ENCODE measurements around the gene DLL4.

Gene DLL4

DNA sequence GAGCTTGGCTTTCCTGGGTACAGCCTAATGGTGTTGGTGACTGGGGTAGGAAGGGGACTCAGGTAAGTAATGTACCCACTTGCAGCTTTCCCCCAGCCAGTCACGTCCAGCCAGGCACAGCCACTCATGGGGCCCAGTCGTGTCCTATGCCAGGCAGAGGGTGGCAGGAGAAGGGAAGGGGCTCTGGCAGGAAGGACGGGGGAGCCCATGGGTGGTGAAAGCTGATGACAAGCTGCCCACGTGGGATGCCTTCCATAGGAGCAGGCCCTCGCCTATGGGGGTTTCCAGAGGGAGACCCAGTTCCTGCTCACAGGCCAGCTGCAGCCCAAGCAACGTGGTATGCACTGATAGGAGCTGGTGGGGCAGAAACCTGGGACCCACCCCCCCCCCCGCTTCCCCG, 34.9 kb downstream of the DLL4 start:
- TF ChIP-seq, protein P1, sequence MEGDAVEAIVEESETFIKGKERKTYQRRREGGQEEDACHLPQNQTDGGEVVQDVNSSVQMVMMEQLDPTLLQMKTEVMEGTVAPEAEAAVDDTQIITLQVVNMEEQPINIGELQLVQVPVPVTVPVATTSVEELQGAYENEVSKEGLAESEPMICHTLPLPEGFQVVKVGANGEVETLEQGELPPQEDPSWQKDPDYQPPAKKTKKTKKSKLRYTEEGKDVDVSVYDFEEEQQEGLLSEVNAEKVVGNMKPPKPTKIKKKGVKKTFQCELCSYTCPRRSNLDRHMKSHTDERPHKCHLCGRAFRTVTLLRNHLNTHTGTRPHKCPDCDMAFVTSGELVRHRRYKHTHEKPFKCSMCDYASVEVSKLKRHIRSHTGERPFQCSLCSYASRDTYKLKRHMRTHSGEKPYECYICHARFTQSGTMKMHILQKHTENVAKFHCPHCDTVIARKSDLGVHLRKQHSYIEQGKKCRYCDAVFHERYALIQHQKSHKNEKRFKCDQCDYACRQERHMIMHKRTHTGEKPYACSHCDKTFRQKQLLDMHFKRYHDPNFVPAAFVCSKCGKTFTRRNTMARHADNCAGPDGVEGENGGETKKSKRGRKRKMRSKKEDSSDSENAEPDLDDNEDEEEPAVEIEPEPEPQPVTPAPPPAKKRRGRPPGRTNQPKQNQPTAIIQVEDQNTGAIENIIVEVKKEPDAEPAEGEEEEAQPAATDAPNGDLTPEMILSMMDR (conservative IDR thresholded peaks at IDR 0.05; ENCODE audit: control insufficient read depth, insufficient read depth, low read depth, low read length) = no peak
- DNase-seq (ENCODE audit: low read depth) = no peak
- H3K4me3 ChIP-seq (ENCODE audit: control insufficient read depth, low read depth, low read length) = no peak overlapping the region

DNA sequence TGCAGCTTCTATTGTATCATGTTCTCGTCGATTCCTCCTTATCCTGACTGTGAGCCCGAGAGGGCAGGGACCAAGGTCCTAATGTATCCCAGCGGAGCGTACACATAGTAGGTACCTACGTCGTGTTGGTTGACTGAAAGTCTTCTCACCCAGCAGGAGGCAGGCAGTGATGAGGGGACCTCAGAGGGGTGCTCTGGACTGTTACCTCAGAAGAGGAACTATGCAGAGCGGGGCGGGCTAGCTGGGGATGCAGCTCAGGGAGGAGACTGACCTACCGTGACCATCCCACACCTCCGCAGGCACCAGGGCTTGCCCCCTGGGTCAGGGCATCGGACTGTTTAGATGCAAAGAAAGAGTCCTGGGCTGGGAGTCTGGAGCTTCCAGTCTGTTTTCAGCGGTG, 35.5 kb downstream of the DLL4 start:
- H3K4me3 ChIP-seq (ENCODE audit: control insufficient read depth, low read depth, low read length) = no peak overlapping the region
- TF ChIP-seq, protein P1 (conservative IDR thresholded peaks at IDR 0.05; ENCODE audit: control insufficient read depth, insufficient read depth, low read depth, low read length) = no peak
- no peak for DNase-seq (ENCODE audit: low read depth)

DNA sequence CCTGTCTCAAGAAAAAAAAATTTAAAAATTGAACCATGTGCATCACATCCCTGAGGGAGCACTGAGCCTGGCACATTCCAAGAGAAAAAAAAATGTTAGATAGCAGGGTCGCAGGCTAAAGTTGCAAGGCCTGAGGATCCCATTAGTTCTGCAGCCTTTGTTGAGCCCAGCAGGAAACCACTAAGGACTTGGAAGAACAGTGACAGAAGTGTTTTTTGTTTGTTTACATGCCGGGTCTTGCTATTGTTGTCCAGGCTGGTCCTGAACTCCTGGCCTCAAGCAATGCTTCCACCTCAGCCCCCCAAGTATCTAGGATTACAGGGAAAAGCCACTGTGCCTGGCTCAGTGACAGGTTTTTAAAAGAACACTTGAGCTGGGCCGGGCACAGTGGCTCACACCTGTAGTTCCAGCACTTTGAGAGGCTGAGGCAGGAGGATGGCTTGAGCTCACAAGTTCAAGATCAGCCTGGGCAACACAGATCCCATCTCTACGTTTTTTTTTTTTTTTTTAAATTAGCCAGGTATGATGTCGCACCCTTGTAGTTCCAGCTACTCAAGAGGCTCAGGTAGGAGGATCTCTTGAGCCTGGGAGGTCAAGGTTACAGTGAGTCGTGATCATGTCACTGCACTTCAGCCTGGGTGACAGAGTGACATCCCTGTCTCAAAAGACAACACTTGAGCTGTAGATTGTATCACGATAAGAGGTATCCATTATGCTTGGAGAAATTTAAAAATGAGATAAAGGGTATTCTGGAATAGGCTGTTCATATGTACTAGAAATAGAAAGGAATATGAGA, 39.3 kb downstream of the DLL4 start:
- no peak overlapping the region for H3K4me3 ChIP-seq (ENCODE audit: control insufficient read depth, low read depth, low read length)
- TF ChIP-seq, protein P1 (conservative IDR thresholded peaks at IDR 0.05; ENCODE audit: control insufficient read depth, insufficient read depth, low read depth, low read length) = no peak
- no peak for DNase-seq (ENCODE audit: low read depth)

DNA sequence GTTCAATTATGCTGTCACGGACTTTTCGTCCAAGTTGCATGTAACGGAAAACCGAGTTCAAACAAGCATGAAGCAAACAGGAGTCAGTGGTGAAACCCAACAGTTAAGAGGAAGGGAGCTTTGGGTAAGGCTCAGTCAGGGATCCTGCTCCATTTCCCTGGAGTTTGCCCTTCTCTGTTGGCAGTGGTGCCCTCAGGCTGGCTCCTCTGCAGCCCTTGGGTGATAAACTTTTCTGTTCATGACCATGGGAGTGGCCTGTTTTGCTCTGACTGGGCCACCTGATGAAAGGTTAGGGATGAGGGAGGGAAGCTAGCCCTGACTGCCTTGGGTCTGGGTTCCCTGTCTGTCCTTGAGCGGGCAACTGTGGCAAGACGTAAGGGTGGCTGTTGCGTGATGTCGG, 40.2 kb downstream of the DLL4 start:
- TF ChIP-seq, protein P1 (conservative IDR thresholded peaks at IDR 0.05; ENCODE audit: control insufficient read depth, insufficient read depth, low read depth, low read length) = no peak
- DNase-seq (ENCODE audit: low read depth) = no peak
- H3K4me3 ChIP-seq (ENCODE audit: control insufficient read depth, low read depth, low read length) = no peak overlapping the region

DNA sequence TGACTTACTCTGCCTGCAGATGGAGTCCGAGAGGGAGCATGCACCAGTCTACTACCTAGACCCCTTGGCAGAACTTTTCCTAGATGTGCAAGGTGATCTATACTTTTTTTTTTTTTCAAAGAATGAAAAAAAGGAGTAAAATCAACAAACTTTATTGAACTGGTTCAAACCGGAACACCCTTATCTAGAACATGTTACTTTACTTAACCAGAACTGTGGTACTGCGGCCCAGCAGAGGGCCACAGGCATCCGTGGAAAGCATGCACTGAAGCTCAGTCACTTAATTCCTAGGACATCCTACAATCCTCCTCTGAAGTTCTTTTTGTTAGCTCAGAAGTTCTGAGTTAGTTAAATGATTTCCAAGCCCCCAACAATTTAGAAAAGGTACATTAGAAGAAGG, 45.7 kb downstream of the DLL4 start:
- DNase-seq (ENCODE audit: low read depth) = no peak
- TF ChIP-seq, protein P1 (conservative IDR thresholded peaks at IDR 0.05; ENCODE audit: control insufficient read depth, insufficient read depth, low read depth, low read length) = no peak
- H3K4me3 ChIP-seq (ENCODE audit: control insufficient read depth, low read depth, low read length) = no peak overlapping the region

DNA sequence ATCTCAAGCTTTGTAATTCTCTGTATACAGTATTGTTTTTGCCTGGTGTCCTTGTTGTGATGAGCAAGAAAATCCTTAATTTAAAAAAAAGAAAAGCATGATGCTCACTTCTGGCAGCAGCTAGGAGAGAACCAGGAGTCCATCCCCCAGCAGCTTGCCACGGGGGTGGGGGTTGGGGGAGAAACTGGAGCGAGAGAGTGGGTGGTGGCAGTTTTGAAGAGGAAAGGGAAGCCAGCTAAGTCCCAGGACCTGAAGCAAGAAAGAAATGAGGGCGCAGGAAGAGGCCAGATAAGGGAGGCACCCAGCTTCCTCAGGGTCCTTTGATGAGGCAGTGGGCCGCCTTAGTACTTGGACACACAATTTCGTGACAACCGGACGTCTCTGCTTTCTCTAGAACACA, 47.7 kb downstream of the DLL4 start:
- TF ChIP-seq, protein P1 (conservative IDR thresholded peaks at IDR 0.05; ENCODE audit: control insufficient read depth, insufficient read depth, low read depth, low read length) = no peak
- DNase-seq (ENCODE audit: low read depth) = no peak
- no peak overlapping the region for H3K4me3 ChIP-seq (ENCODE audit: control insufficient read depth, low read depth, low read length)
